Activated B cell treated with CpG ODN at 0.5 μM for 24 hours (primary cell): ENCODE measurements around the gene FKBP9. TPM values are rescaled to one million over a fixed set of nuclear protein-coding genes. Genes with fewer than 3 reads are reported as not detected.

Experiments
- ATAC-seq: fragments of 200-7000 bp; cut with Tn5 transposase; one replicate; pipeline ENCODE4 v1.10.0; 2021; ENCODE audit warnings: low read depth, mild to moderate bottlenecking, moderate library complexity
- CTCF ChIA-PET: fragments of 350-600 bp; sonication (Branson Sonifier 250); formaldehyde crosslinking; loops from one replicate; lab custom pipeline; 2021; ENCODE audit warnings: antibody characterized with exemption; lab: Charles Lee
- POLR2A ChIA-PET: fragments of 350-600 bp; sonication (Branson Sonifier 250); formaldehyde crosslinking; loops from one replicate; lab custom pipeline; 2021; ENCODE audit warnings: antibody characterized with exemption; lab: Charles Lee
- DNase-seq: peaks from one replicate; pipeline ENCODE4 v3.0.0; 2022
- H3K27ac Mint-ChIP-seq: one replicate; pipeline ENCODE4 v1.8.0; 2020; ENCODE audit warnings: mixed read lengths
- H3K27me3 Mint-ChIP-seq: one replicate; pipeline ENCODE4 v1.8.0; 2021; ENCODE audit warnings: mixed read lengths
- H3K36me3 Mint-ChIP-seq: one replicate; pipeline ENCODE4 v1.8.0; 2021; ENCODE audit warnings: low read depth, mixed read lengths
- H3K4me1 Mint-ChIP-seq: one replicate; pipeline ENCODE4 v1.8.0; 2021; ENCODE audit warnings: mixed read lengths
- H3K4me3 Mint-ChIP-seq: one replicate; pipeline ENCODE4 v1.8.0; 2020; ENCODE audit warnings: mild to moderate bottlenecking, mixed read lengths
- H3K9me3 Mint-ChIP-seq: one replicate; pipeline ENCODE4 v1.8.0; 2020; ENCODE audit warnings: mixed read lengths
- CTCF ChIP-seq: fragments of 200-600 bp; IDR thresholded peaks from one replicate; pipeline ENCODE4 v1.8.0; 2022; ENCODE audit warnings: antibody characterized with exemption, mild to moderate bottlenecking
- intact Hi-C: fragments of 100-400 bp; cut with micrococcal nuclease; formaldehyde crosslinking; loops from one replicate; pipeline ENCODE4 v1.15.1; 2024
- total RNA-seq: library from RNA; stranded (reverse); gene quantifications from 2 replicates; pipeline ENCODE4 v1.2.3, GENCODE V29; 2022

Gene FKBP9
- total RNA-seq, 1 donor from 2014 or later = 0.69 TPM

- ATAC-seq = no peak
- TF ChIP-seq CTCF = no peak
- H3K36me3 Mint-ChIP-seq = peaks cover 48% of the 10 kb centered on the region
- no peaks in the 10 kb centered on the region for H3K9me3 Mint-ChIP-seq
- ChIA-PET CTCF (no interaction called here), POLR2A (interaction anchor here (0.6 kb wide), 1 partner anchor 100 kb away, joined by 6 read pairs; no protein-coding TSS in a partner anchor)
- no peaks in the 10 kb centered on the region for H3K4me1 Mint-ChIP-seq
- H3K27ac Mint-ChIP-seq = peak overlapping the region; percentile 4
- H3K27me3 Mint-ChIP-seq = no peaks in the 10 kb centered on the region
- H3K4me3 Mint-ChIP-seq = no peak overlapping the region
- no peak for DNase-seq
- intact Hi-C loops = no loop called here
Measured at GRCh38 chr7:33009734-33010133, 52.5 kb downstream of the FKBP9 start.

GRCh38 chr7:33012364-33012763, 55.1 kb downstream of the FKBP9 start:
- no peak for ATAC-seq
- intact Hi-C loops = no loop called here

GRCh38 chr7:33024189-33024757, 67.0 kb downstream of the FKBP9 start:
- ChIA-PET CTCF (interaction anchor here (1.3 kb wide), 1 partner anchor 83 kb away, joined by 4 read pairs; no protein-coding TSS in a partner anchor), POLR2A (interaction anchor here (0.6 kb wide), 1 partner anchor 96 kb away, joined by 3 read pairs; no protein-coding TSS in a partner anchor)
- H3K4me1 Mint-ChIP-seq = no peaks in the 10 kb centered on the region
- no peak for TF ChIP-seq CTCF
- DNase-seq (no peak), ATAC-seq (no peak)
- intact Hi-C loops = no loop called here
- H3K27ac Mint-ChIP-seq = no peak overlapping the region
- H3K36me3 Mint-ChIP-seq = peaks cover 63% of the 10 kb centered on the region
- H3K4me3 Mint-ChIP-seq = no peak overlapping the region
- no peaks in the 10 kb centered on the region for H3K9me3 Mint-ChIP-seq
- H3K27me3 Mint-ChIP-seq = no peaks in the 10 kb centered on the region

More at GRCh38 chr7:33012364-33012763, 55.1 kb downstream of the FKBP9 start:
- Mint-ChIP-seq H3K9me3 (no peaks in the 10 kb centered on the region), H3K36me3 (peaks cover 67% of the 10 kb centered on the region), H3K4me3 (no peak overlapping the region), H3K27me3 (no peaks in the 10 kb centered on the region), H3K4me1 (no peaks in the 10 kb centered on the region), H3K27ac (no peak overlapping the region)
- ChIA-PET POLR2A (no interaction called here), CTCF (no interaction called here)
- no peak for TF ChIP-seq CTCF
- no peak for DNase-seq

- CTCF ChIA-PET = no interaction called here
- POLR2A ChIA-PET = no interaction called here
- Mint-ChIP-seq H3K4me3 (no peak overlapping the region), H3K27ac (no peak overlapping the region), H3K27me3 (no peaks in the 10 kb centered on the region), H3K4me1 (peaks cover 48% of the 10 kb centered on the region), H3K9me3 (no peaks in the 10 kb centered on the region), H3K36me3 (peaks cover 23% of the 10 kb centered on the region)
- ATAC-seq (no peak), DNase-seq (no peak)
- no peak for TF ChIP-seq CTCF
- intact Hi-C loops = no loop called here
Measured at GRCh38 chr7:33035776-33036175, 78.5 kb downstream of the FKBP9 start.

GRCh38 chr7:33038639-33039038, 81.4 kb downstream of the FKBP9 start:
- peak overlapping the region; percentile 57 for H3K4me3 Mint-ChIP-seq
- no peak for TF ChIP-seq CTCF
- POLR2A ChIA-PET = interaction anchor here (0.6 to 3.0 kb wide), 3 partner anchors 17 to 543 kb away, joined by 7 to 14 read pairs (median 9); partner anchors contain the start of genes AVL9 and RP9
- no peak for DNase-seq
- peaks cover 66% of the 10 kb centered on the region for H3K4me1 Mint-ChIP-seq
- intact Hi-C loops = loop anchor here (2.0 kb wide), 1 partner anchor 16 kb away; no protein-coding TSS in a partner anchor
- CTCF ChIA-PET = interaction anchor here (3.2 kb wide), 1 partner anchor 192 kb away, joined by 16 read pairs; no protein-coding TSS in a partner anchor
- ATAC-seq = no peak
- peaks cover 12% of the 10 kb centered on the region for H3K36me3 Mint-ChIP-seq
- H3K27ac Mint-ChIP-seq = peak overlapping the region; percentile 70
- no peaks in the 10 kb centered on the region for H3K9me3 Mint-ChIP-seq
- H3K27me3 Mint-ChIP-seq = no peaks in the 10 kb centered on the region
